WTC11 (cell line): Measurements from ENCODE around the gene MLYCD. TPM values are rescaled to one million over a fixed set of nuclear protein-coding genes. Genes with fewer than 3 reads are reported as not detected.

Experiments
- ATAC-seq: fragments of 200-7000 bp; cut with Tn5 transposase; 2 replicates; pipeline ENCODE4 v1.10.0; 2021; ENCODE audit warnings: mild to moderate bottlenecking, moderate library complexity
- CTCF ChIA-PET: fragments of 300-600 bp; sonication (Branson Sonifier 250); formaldehyde crosslinking; loops from one replicate; lab custom pipeline; 2021; ENCODE audit warnings: antibody characterized with exemption; lab: Charles Lee
- POLR2A ChIA-PET: fragments of 350-600 bp; sonication (Branson Sonifier 250); formaldehyde crosslinking; loops from one replicate; lab custom pipeline; 2021; ENCODE audit warnings: antibody characterized with exemption; lab: Charles Lee
- DNase-seq: peaks from one replicate; pipeline ENCODE4 v3.0.0; 2021; ENCODE audit warnings: low spot score
- H3K27ac Mint-ChIP-seq: 2 replicates; pipeline ENCODE4 v1.8.0; 2021; ENCODE audit warnings: mixed read lengths
- H3K27me3 Mint-ChIP-seq: 2 replicates; pipeline ENCODE4 v1.8.0; 2021; ENCODE audit warnings: low read depth, mild to moderate bottlenecking, moderate library complexity, mixed read lengths
- H3K36me3 Mint-ChIP-seq: 2 replicates; pipeline ENCODE4 v1.8.0; 2021; ENCODE audit warnings: mixed read lengths
- H3K4me1 Mint-ChIP-seq: 2 replicates; pipeline ENCODE4 v1.8.0; 2022; ENCODE audit warnings: mixed read lengths
- H3K4me3 Mint-ChIP-seq: 2 replicates; pipeline ENCODE4 v1.8.0; 2021; ENCODE audit warnings: mild to moderate bottlenecking, moderate library complexity, mixed read lengths
- H3K9me3 Mint-ChIP-seq: 2 replicates; pipeline ENCODE4 v1.8.0; 2021; ENCODE audit warnings: mixed read lengths
- ATF1 ChIP-seq: sonication (generic); formaldehyde crosslinking; IDR thresholded peaks from 2 replicates; pipeline ENCODE4 v1.8.1; 2023; ENCODE audit warnings: mild to moderate bottlenecking, moderate library complexity, missing genetic modification reagents
- CREB1 ChIP-seq: sonication (generic); formaldehyde crosslinking; IDR thresholded peaks from 2 replicates; pipeline ENCODE4 v1.8.0; 2023; ENCODE audit warnings: mild to moderate bottlenecking, missing genetic modification reagents
- ELF4 ChIP-seq: sonication (generic); formaldehyde crosslinking; IDR thresholded peaks from 2 replicates; pipeline ENCODE4 v1.8.1; 2022; ENCODE audit warnings: low read depth, mild to moderate bottlenecking, moderate library complexity, missing genetic modification reagents
- NR2C2 ChIP-seq: sonication (generic); formaldehyde crosslinking; IDR thresholded peaks from 2 replicates; pipeline ENCODE4 v1.8.0; 2022; ENCODE audit warnings: mild to moderate bottlenecking, missing genetic modification reagents
- NR3C1 ChIP-seq: sonication (generic); formaldehyde crosslinking; conservative IDR thresholded peaks from 2 replicates; pipeline ENCODE4 v1.8.1; 2023; ENCODE audit warnings: low read depth, mild to moderate bottlenecking, missing genetic modification reagents
- OVOL2 ChIP-seq: fragments of 250-450 bp; sonication (Bioruptor Pico); IDR thresholded peaks from 2 replicates; pipeline ENCODE4 v1.9.0; 2021; ENCODE audit warnings: mild to moderate bottlenecking, borderline replicate concordance
- SOX15 ChIP-seq: fragments of 250-450 bp; sonication (Bioruptor Pico); IDR thresholded peaks from 2 replicates; pipeline ENCODE4 v1.9.0; 2021; ENCODE audit warnings: mild to moderate bottlenecking
- total RNA-seq: library from RNA; stranded (reverse); gene quantifications from 3 replicates; pipeline ENCODE4 v1.2.3, GENCODE V29; 2021
- TF ChIP-seq, protein P1 (sequence below): sonication (generic); formaldehyde crosslinking; IDR thresholded peaks from 2 replicates; pipeline ENCODE4 v1.8.1; 2023; ENCODE audit warnings: mild to moderate bottlenecking, missing genetic modification reagents
- TF ChIP-seq, protein P2 (sequence below): sonication (generic); formaldehyde crosslinking; IDR thresholded peaks from 2 replicates; pipeline ENCODE4 v1.8.0; 2022; ENCODE audit warnings: mild to moderate bottlenecking, missing genetic modification reagents
- TF ChIP-seq, protein P3 (sequence below): sonication (generic); formaldehyde crosslinking; IDR thresholded peaks from 2 replicates; pipeline ENCODE4 v1.8.0; 2023; ENCODE audit warnings: missing genetic modification reagents
- TF ChIP-seq, protein P4 (sequence below): sonication (generic); formaldehyde crosslinking; IDR thresholded peaks from 2 replicates; pipeline ENCODE4 v1.8.1; 2022; ENCODE audit warnings: low read depth, mild to moderate bottlenecking, moderate library complexity, missing genetic modification reagents, borderline replicate concordance
- TF ChIP-seq, protein P5 (sequence below): fragments of 250-450 bp; sonication (Bioruptor Pico); IDR thresholded peaks from 2 replicates; pipeline ENCODE4 v1.9.0; 2021; ENCODE audit warnings: moderate library complexity, mild to moderate bottlenecking, inconsistent platforms, borderline replicate concordance
- TF ChIP-seq, protein P6 (sequence below): sonication (generic); formaldehyde crosslinking; IDR thresholded peaks from 2 replicates; pipeline ENCODE4 v1.8.1; 2023; ENCODE audit warnings: mild to moderate bottlenecking, moderate library complexity, missing genetic modification reagents
- TF ChIP-seq, protein P7 (sequence below): sonication (generic); formaldehyde crosslinking; IDR thresholded peaks from 2 replicates; pipeline ENCODE4 v1.8.0; 2023; ENCODE audit warnings: missing genetic modification reagents, mild to moderate bottlenecking, borderline replicate concordance

The MLYCD gene
- total RNA-seq, 1 experiment from 2014 or later = 6.3 TPM

DNA sequence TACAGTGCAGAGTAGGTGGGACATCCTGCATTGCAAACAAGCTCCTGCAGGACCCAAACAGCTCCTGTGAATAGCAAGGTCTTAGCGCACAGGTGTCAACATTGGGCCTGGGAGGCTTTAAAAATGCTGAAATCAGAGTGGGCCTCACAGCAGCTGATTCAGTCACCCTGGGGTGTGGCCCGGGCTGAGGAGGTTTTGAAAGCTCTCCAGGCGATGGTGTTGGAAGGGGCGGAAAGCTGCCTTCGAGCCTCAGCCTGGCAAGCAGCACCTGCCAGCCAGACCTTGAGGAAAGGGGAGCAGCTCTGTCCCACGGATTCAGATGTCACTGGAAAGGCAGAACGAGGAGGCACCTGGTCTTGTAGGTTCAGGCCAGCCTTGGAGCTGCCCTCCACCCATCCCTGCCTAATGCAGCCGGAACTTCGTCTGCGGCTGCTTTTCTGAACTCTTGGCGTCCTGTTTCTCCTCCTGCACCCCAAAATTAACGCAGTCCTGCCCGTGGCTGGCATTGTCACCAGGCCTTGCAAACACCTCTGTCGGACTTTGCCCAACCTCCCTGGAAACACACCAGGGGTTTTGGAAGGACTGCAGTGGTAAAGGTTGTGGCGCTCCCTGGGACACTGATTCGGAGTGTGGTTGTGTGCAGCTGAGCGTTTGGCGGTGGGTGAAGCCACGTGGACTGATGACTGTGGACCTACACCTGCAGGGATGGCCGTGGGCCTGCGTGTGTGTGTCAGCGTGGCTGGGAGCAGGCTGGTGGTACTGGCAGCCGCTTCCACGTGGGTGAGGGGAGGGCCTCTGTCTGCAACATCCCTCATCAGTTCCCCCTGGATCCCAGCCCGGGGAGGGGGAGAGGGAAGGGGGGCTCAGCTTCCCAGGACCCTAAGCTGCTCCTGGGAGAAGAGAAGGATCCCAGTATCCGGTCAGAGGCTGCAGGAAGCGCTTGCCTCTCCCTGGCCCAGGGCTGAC lies 72.5 kb downstream of the MLYCD start:
- POLR2A ChIA-PET = no interaction called here
- CTCF ChIA-PET = interaction anchor here (0.6 to 3.7 kb wide), 8 partner anchors 15 to 459 kb away, joined by 3 to 36 read pairs (median 6); partner anchors contain the start of genes OSGIN1 and SLC38A8
- H3K4me1 Mint-ChIP-seq = peaks cover 7% of the 10 kb centered on the region

More for the DNA sequence above, 72.5 kb downstream of the MLYCD start:
- Mint-ChIP-seq H3K4me3 (no peak overlapping the region), H3K36me3 (no peaks in the 10 kb centered on the region), H3K27ac (no peak overlapping the region), H3K27me3 (peaks cover 12% of the 10 kb centered on the region), H3K9me3 (no peaks in the 10 kb centered on the region)
- DNase-seq = no peak
- TF ChIP-seq, protein P1, sequence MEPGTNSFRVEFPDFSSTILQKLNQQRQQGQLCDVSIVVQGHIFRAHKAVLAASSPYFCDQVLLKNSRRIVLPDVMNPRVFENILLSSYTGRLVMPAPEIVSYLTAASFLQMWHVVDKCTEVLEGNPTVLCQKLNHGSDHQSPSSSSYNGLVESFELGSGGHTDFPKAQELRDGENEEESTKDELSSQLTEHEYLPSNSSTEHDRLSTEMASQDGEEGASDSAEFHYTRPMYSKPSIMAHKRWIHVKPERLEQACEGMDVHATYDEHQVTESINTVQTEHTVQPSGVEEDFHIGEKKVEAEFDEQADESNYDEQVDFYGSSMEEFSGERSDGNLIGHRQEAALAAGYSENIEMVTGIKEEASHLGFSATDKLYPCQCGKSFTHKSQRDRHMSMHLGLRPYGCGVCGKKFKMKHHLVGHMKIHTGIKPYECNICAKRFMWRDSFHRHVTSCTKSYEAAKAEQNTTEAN = no peak
- TF ChIP-seq, protein P2, sequence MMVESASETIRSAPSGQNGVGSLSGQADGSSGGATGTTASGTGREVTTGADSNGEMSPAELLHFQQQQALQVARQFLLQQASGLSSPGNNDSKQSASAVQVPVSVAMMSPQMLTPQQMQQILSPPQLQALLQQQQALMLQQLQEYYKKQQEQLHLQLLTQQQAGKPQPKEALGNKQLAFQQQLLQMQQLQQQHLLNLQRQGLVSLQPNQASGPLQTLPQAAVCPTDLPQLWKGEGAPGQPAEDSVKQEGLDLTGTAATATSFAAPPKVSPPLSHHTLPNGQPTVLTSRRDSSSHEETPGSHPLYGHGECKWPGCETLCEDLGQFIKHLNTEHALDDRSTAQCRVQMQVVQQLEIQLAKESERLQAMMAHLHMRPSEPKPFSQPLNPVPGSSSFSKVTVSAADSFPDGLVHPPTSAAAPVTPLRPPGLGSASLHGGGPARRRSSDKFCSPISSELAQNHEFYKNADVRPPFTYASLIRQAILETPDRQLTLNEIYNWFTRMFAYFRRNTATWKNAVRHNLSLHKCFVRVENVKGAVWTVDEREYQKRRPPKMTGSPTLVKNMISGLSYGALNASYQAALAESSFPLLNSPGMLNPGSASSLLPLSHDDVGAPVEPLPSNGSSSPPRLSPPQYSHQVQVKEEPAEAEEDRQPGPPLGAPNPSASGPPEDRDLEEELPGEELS (CRISPR knock-in tag) = no peak
- TF ChIP-seq, protein P3, sequence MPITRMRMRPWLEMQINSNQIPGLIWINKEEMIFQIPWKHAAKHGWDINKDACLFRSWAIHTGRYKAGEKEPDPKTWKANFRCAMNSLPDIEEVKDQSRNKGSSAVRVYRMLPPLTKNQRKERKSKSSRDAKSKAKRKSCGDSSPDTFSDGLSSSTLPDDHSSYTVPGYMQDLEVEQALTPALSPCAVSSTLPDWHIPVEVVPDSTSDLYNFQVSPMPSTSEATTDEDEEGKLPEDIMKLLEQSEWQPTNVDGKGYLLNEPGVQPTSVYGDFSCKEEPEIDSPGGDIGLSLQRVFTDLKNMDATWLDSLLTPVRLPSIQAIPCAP = no peak
- TF ChIP-seq, protein P4, sequence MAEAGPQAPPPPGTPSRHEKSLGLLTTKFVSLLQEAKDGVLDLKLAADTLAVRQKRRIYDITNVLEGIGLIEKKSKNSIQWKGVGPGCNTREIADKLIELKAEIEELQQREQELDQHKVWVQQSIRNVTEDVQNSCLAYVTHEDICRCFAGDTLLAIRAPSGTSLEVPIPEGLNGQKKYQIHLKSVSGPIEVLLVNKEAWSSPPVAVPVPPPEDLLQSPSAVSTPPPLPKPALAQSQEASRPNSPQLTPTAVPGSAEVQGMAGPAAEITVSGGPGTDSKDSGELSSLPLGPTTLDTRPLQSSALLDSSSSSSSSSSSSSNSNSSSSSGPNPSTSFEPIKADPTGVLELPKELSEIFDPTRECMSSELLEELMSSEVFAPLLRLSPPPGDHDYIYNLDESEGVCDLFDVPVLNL (CRISPR knock-in tag) = no peak
- TF ChIP-seq CREB1 (CRISPR knock-in tag) (no peak), ATF1 (no peak), OVOL2 (CRISPR knock-in tag) (no peak), ELF4 (CRISPR knock-in tag) (no peak), NR2C2 (CRISPR knock-in tag) (no peak), SOX15 (CRISPR knock-in tag) (no peak), NR3C1 (no peak)
- TF ChIP-seq, protein P5, sequence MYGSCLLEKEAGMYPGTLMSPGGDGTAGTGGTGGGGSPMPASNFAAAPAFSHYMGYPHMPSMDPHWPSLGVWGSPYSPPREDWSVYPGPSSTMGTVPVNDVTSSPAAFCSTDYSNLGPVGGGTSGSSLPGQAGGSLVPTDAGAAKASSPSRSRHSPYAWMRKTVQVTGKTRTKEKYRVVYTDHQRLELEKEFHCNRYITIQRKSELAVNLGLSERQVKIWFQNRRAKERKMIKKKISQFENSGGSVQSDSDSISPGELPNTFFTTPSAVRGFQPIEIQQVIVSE (CRISPR knock-in tag) = no peak
- TF ChIP-seq, protein P6, sequence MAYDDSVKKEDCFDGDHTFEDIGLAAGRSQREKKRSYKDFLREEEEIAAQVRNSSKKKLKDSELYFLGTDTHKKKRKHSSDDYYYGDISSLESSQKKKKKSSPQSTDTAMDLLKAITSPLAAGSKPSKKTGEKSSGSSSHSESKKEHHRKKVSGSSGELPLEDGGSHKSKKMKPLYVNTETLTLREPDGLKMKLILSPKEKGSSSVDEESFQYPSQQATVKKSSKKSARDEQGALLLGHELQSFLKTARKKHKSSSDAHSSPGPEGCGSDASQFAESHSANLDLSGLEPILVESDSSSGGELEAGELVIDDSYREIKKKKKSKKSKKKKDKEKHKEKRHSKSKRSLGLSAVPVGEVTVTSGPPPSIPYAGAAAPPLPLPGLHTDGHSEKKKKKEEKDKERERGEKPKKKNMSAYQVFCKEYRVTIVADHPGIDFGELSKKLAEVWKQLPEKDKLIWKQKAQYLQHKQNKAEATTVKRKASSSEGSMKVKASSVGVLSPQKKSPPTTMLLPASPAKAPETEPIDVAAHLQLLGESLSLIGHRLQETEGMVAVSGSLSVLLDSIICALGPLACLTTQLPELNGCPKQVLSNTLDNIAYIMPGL (CRISPR knock-in tag) = no peak
- TF ChIP-seq, protein P7, sequence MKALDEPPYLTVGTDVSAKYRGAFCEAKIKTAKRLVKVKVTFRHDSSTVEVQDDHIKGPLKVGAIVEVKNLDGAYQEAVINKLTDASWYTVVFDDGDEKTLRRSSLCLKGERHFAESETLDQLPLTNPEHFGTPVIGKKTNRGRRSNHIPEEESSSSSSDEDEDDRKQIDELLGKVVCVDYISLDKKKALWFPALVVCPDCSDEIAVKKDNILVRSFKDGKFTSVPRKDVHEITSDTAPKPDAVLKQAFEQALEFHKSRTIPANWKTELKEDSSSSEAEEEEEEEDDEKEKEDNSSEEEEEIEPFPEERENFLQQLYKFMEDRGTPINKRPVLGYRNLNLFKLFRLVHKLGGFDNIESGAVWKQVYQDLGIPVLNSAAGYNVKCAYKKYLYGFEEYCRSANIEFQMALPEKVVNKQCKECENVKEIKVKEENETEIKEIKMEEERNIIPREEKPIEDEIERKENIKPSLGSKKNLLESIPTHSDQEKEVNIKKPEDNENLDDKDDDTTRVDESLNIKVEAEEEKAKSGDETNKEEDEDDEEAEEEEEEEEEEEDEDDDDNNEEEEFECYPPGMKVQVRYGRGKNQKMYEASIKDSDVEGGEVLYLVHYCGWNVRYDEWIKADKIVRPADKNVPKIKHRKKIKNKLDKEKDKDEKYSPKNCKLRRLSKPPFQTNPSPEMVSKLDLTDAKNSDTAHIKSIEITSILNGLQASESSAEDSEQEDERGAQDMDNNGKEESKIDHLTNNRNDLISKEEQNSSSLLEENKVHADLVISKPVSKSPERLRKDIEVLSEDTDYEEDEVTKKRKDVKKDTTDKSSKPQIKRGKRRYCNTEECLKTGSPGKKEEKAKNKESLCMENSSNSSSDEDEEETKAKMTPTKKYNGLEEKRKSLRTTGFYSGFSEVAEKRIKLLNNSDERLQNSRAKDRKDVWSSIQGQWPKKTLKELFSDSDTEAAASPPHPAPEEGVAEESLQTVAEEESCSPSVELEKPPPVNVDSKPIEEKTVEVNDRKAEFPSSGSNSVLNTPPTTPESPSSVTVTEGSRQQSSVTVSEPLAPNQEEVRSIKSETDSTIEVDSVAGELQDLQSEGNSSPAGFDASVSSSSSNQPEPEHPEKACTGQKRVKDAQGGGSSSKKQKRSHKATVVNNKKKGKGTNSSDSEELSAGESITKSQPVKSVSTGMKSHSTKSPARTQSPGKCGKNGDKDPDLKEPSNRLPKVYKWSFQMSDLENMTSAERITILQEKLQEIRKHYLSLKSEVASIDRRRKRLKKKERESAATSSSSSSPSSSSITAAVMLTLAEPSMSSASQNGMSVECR (CRISPR knock-in tag) = no peak
- ATAC-seq = no peak
